SKM-1 treated with dmso at 0.1 percent for 144 hours (cell line): ENCODE data around the gene KLHL26.

Experiments
- DNase-seq: peaks from one replicate; lab custom pipeline; 2025; ENCODE audit not compliant: unreplicated experiment; lab: John Stamatoyannopoulos, UW

KLHL26 gene

DNA sequence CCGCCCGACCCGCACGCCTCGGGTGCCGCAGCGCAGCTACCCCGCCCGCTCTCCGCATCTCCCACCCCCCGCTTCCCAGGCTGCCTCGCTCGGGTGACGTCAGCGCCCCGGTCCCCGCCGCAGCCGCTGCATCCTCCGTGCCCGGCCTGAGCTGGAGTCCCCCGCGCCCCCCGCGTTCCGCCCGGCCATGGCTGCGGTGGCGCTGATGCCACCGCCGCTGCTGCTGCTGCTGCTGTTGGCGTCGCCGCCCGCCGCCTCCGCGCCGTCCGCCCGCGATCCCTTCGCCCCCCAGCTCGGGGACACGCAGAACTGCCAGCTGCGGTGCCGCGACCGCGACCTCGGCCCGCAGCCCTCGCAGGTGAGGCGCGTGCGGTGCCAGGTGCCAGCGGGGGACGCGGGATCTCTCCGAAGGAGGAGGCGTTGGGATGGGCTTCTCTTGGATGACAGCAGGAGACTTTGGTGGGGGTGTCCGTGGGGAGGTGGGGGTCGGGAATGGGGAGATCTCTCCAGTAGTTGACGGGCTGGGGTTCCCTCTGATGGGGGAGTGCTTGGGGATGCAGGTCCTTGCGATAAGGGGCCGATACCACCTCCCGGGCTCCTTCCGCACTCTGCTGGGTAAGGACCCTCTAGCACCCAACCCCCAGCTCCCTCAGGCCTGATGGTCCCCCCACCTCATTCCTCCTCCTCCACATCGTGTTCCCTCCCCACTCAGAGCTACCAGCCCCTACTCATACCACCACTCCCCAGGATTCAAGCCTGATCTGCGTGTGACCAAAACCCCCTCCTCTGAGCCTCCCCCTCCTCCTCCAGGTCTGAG is 23.8 kb upstream of the KLHL26 start, which contains the start of gene TMEM59L:
Gene TMEM59L (plus strand): TSS at position 99 of the 817 bp plus-strand sequence. CDS start 89 bp downstream, at position 188.
- DNase-seq: no peak

GRCh38 chr19:18613589-18614234 is 23.1 kb upstream of the KLHL26 start:
- DNase-seq: no peak

DNA sequence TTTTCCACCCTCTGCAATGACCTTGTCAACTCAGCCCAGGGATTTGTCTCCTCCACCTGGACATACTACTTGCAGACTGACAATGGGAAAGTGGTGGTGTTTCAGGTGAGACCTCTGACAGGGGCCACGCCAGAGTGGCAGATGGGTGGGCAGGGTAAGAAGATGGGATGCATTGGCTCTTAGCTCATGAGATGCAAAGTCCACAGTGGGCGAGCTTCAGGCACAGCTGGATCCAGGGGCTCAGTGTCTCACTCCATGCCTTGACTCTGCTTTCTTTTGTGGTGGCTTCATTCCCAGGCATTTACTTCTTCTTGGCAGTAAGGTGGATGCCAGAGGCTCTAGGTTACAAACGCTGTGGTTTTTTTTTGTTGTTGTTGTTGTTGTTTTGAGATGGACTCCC is 20.8 kb upstream of the KLHL26 start:
- DNase-seq: no peak

- DNase-seq: no peak
These were observed 19.3 kb upstream of the KLHL26 start for GRCh38 chr19:18617562-18617961.

DNA sequence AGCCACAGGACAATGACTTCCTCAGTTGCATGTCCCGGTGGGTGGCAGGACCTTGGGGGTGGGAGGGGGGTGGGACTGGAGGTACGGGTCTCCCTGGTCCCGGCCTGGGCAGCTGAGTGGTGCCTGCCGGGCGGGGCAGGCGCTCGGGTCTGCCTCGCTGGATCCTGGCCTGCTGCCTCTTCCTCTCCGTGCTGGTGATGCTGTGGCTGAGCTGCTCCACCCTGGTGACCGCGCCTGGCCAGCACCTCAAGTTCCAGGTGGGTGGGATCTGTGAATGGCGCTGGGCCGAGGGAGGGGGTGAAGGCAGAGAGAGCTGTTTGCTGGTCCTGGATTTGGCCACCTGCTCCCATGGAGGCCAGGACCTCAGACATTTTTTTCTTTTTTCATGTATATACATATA is 18.6 kb upstream of the KLHL26 start:
- no peak for DNase-seq

DNA sequence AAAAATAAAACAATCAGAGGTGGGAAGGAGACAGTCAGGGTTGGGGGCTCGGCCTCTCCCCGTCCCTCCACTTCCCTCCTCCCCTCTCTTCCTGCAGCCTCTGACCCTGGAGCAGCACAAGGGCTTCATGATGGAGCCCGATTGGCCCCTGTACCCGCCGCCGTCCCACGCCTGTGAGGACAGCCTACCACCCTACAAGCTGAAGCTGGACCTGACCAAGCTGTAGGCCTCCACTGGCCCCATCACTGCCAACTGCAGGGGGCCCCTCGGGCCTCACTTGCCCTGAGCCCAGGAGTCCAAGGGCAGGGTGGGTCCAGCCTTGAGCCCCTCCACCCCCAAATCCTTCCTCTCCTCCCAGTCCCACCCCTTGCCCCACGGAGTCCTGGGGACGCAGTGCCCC is 16.5 kb upstream of the KLHL26 start:
- DNase-seq: no peak

DNA sequence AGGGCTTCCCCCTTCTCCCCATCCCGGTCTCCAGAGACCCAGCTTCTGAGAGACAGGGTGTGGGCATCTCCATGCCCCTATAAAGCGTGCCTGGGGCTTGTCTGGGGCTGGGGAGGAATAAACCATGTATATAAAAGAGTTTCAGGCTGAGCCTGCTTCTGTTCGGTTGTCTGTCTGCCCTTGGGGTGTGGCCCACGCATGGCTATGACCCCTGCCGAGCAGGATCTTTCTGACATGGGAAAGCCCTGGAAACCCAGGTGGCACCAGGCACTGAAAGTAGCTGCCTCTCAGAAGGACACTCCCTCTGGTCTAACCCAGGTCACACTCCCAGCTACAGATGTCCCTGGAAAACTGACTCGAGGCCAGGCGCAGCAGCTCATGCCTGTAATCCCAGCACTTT is 15.9 kb upstream of the KLHL26 start:
- DNase-seq: no peak

GRCh38 chr19:18626906-18627305 is 9.9 kb upstream of the KLHL26 start:
- DNase-seq: no peak

GRCh38 chr19:18629166-18630088 is 7.4 kb upstream of the KLHL26 start:
- no peak for DNase-seq

- DNase-seq: no peak
These were observed 3.5 kb upstream of the KLHL26 start for GRCh38 chr19:18633321-18633720.

GRCh38 chr19:18634612-18635297 is 2.1 kb upstream of the KLHL26 start:
- DNase-seq: no peak

DNA sequence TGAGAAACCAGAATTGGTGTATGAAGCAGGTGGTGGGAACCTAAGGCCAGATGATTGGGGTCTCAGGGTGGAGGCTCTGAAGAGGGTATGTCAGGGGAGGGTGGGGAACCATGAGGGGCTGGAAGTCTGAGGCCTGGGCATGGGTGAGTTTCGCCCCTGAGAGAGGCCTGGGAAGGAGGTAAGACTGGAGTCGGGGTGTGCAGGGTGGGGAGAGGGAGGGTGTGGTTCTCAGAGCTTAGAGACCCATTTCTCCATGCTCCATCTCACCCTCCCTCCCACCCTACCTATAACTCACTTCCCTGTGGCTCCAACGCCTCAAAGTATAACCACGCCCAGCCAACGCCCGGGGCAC is 1.0 kb upstream of the KLHL26 start:
- DNase-seq: no peak

- DNase-seq: peak; percentile 89
These were observed 452 bp upstream of the KLHL26 start for GRCh38 chr19:18636183-18636968.

DNA sequence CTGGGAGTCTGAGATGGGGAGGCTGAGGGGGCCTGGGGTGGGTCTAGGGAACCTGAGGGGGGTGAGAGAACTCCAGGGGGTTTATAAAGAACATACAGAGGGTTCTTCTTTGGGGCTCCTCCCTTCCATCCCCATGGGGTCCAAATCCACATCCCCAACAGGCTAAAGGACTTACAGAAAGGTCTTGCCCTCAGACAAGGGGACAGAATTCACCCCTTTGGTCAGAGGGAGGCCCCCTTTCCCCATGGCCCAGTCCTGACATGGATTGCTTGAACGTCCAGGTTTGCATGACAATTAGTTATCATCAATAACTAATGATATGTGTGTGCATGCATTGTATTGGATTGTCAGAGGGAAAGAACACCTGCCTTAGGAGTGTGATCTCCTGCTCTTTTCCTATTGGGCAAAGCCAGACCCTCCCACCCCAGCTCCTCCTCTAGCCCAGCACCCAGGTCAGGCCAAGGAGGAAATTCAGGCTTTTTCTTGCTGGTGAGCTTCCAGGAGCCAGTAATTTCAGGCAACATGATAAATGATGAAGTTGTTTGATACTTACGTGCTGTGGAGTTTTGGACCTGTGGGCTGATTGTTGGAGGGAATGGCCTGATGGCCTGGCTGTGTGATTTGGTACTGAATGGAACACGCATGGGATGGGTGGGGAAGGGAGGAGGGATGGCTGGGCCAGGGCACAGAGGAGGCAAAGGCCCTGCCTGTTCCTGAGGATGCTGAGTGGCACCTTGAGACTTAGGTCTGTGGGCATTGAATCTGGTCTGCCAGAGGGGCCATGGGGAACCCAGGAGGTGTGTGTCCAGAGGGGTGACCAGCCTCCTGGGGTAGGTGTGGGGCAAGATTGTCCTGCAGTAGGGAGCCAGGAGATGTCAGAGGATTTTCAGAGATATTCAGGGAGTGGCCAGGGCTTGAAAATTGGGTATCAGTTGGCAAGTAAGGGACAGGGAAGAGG is 1.1 kb downstream of the KLHL26 start:
- DNase-seq: no peak

DNA sequence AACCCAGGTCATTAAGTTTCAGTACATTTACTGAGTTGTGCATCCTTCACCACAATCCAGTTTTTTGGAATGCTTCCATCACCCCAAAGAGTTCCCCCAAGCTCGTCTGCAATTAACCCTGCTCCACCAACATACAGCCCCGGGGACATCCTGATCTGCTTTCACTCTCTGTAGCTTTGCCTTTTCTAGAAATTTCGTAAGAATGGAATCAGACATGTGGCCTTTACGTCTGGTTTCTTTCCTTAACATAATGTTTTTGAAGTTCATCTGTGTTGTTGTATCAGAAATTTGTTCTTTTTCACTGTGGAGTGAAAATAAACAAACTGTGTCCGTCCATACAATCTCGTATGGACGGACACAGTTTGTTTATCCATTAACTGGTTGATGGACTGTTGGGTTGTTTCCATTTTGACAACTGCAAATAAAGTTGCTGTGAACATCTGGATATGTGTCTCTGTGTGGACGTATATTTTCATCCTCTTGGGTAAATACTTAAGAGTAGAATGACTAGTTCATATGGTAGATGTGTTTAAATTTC is 2.9 kb downstream of the KLHL26 start:
- DNase-seq: no peak

GRCh38 chr19:18644196-18645034 is 7.6 kb downstream of the KLHL26 start:
- peak; percentile 70 for DNase-seq

- DNase-seq: no peak
These were observed 8.2 kb downstream of the KLHL26 start for GRCh38 chr19:18645035-18645511.
